ENCODE measurements around the gene ARHGAP28. TPM values are rescaled to one million over a fixed set of nuclear protein-coding genes. Genes with fewer than 3 reads are reported as not detected.
"Not testable (repeated sequence)": the region's sequence is repeated elsewhere in the genome, so short reads cannot be mapped to it uniquely, and the experiment has no call there.

Gene ARHGAP28
- polyA plus RNA-seq, 2 donors, result 0.57 to 0.69 TPM

GRCh38 chr18:6798896-6799295, 69.4 kb downstream of the ARHGAP28 start:
- Histone ChIP-seq H3K4me1 (ENCODE audit: control insufficient read depth in 2 of 2, insufficient read depth in 2 of 2, low read length in 1 of 2) (no peaks in the 10 kb centered on the region), H3K4me3 (ENCODE audit: low read depth in 1 of 2, low read length in 2 of 2) (no peak overlapping the region), H3K9me3 (ENCODE audit: control insufficient read depth in 2 of 2, insufficient read depth in 1 of 2, low read depth in 1 of 2, low read length in 1 of 2) (no peaks in the 10 kb centered on the region), H3K27ac (ENCODE audit: low read depth in 2 of 2, low read length in 1 of 2) (no peak overlapping the region), H3K27me3 (ENCODE audit: control insufficient read depth in 1 of 2, insufficient read depth in 2 of 2, low read length in 2 of 2) (no peaks in the 10 kb centered on the region), H3K36me3 (ENCODE audit: control insufficient read depth in 2 of 2, insufficient read depth in 2 of 2, low read length in 1 of 2) (no peaks in the 10 kb centered on the region)
- WGBS, 2 donors, result 88% methylated on average over 1 of the region's 1 CpG

GRCh38 chr18:6800309-6800708, 70.8 kb downstream of the ARHGAP28 start:
- not testable (repeated sequence) for H3K9me3 ChIP-seq (ENCODE audit: control insufficient read depth in 2 of 2, insufficient read depth in 1 of 2, low read depth in 1 of 2, low read length in 1 of 2); H3K27me3 ChIP-seq (ENCODE audit: control insufficient read depth in 1 of 2, insufficient read depth in 2 of 2, low read length in 2 of 2); H3K36me3 ChIP-seq (ENCODE audit: control insufficient read depth in 2 of 2, insufficient read depth in 2 of 2, low read length in 1 of 2); H3K4me3 ChIP-seq (ENCODE audit: low read depth in 1 of 2, low read length in 2 of 2); H3K27ac ChIP-seq (ENCODE audit: low read depth in 2 of 2, low read length in 1 of 2); H3K4me1 ChIP-seq (ENCODE audit: control insufficient read depth in 2 of 2, insufficient read depth in 2 of 2, low read length in 1 of 2)
- 92 to 97% methylated on average over 1 of the region's 1 CpG for WGBS, 2 donors

GRCh38 chr18:6807515-6808257, 78.2 kb downstream of the ARHGAP28 start:
- Histone ChIP-seq H3K4me1 (ENCODE audit: control insufficient read depth in 2 of 2, insufficient read depth in 2 of 2, low read length in 1 of 2) (no peaks in the 10 kb centered on the region), H3K27ac (ENCODE audit: low read depth in 2 of 2, low read length in 1 of 2) (no peak overlapping the region)
- 59 to 60% methylated on average over 4 of the region's 4 CpGs for whole genome bisulfite sequencing, 2 donors

GRCh38 chr18:6810191-6810590, 80.7 kb downstream of the ARHGAP28 start:
- no peaks in the 10 kb centered on the region for H3K27me3 ChIP-seq (ENCODE audit: control insufficient read depth in 1 of 2, insufficient read depth in 2 of 2, low read length in 2 of 2)
- H3K27ac ChIP-seq (ENCODE audit: low read depth in 2 of 2, low read length in 1 of 2), result no peak overlapping the region
- no peak overlapping the region for H3K4me3 ChIP-seq (ENCODE audit: low read depth in 1 of 2, low read length in 2 of 2)
- no peaks in the 10 kb centered on the region for H3K4me1 ChIP-seq (ENCODE audit: control insufficient read depth in 2 of 2, insufficient read depth in 2 of 2, low read length in 1 of 2)
- H3K9me3 ChIP-seq (ENCODE audit: control insufficient read depth in 2 of 2, insufficient read depth in 1 of 2, low read depth in 1 of 2, low read length in 1 of 2), result no peaks in the 10 kb centered on the region
- H3K36me3 ChIP-seq (ENCODE audit: control insufficient read depth in 2 of 2, insufficient read depth in 2 of 2, low read length in 1 of 2), result no peaks in the 10 kb centered on the region

More at GRCh38 chr18:6807515-6808257, 78.2 kb downstream of the ARHGAP28 start:
- Histone ChIP-seq H3K4me3 (ENCODE audit: low read depth in 1 of 2, low read length in 2 of 2) (no peak overlapping the region), H3K27me3 (ENCODE audit: control insufficient read depth in 1 of 2, insufficient read depth in 2 of 2, low read length in 2 of 2) (no peaks in the 10 kb centered on the region), H3K36me3 (ENCODE audit: control insufficient read depth in 2 of 2, insufficient read depth in 2 of 2, low read length in 1 of 2) (no peaks in the 10 kb centered on the region), H3K9me3 (ENCODE audit: control insufficient read depth in 2 of 2, insufficient read depth in 1 of 2, low read depth in 1 of 2, low read length in 1 of 2) (no peaks in the 10 kb centered on the region)

GRCh38 chr18:6811816-6812215, 82.3 kb downstream of the ARHGAP28 start:
- 60 to 70% methylated on average over 1 of the region's 1 CpG for WGBS, 2 donors

GRCh38 chr18:6814882-6815425, 85.4 kb downstream of the ARHGAP28 start:
- Histone ChIP-seq H3K27me3 (ENCODE audit: control insufficient read depth in 1 of 2, insufficient read depth in 2 of 2, low read length in 2 of 2) (no peaks in the 10 kb centered on the region), H3K36me3 (ENCODE audit: control insufficient read depth in 2 of 2, insufficient read depth in 2 of 2, low read length in 1 of 2) (no peaks in the 10 kb centered on the region), H3K9me3 (ENCODE audit: control insufficient read depth in 2 of 2, insufficient read depth in 1 of 2, low read depth in 1 of 2, low read length in 1 of 2) (no peaks in the 10 kb centered on the region), H3K4me3 (ENCODE audit: low read depth in 1 of 2, low read length in 2 of 2) (no peak overlapping the region), H3K27ac (ENCODE audit: low read depth in 2 of 2, low read length in 1 of 2) (no peak overlapping the region), H3K4me1 (ENCODE audit: control insufficient read depth in 2 of 2, insufficient read depth in 2 of 2, low read length in 1 of 2) (no peaks in the 10 kb centered on the region)
- 85% methylated on average over 4 of the region's 4 CpGs for WGBS, 2 donors

More at GRCh38 chr18:6811816-6812215, 82.3 kb downstream of the ARHGAP28 start:
- no peak overlapping the region for H3K27ac ChIP-seq (ENCODE audit: low read depth in 2 of 2, low read length in 1 of 2)
- H3K27me3 ChIP-seq (ENCODE audit: control insufficient read depth in 1 of 2, insufficient read depth in 2 of 2, low read length in 2 of 2), result no peaks in the 10 kb centered on the region
- no peaks in the 10 kb centered on the region for H3K4me1 ChIP-seq (ENCODE audit: control insufficient read depth in 2 of 2, insufficient read depth in 2 of 2, low read length in 1 of 2)
- H3K4me3 ChIP-seq (ENCODE audit: low read depth in 1 of 2, low read length in 2 of 2), result no peak overlapping the region
- no peaks in the 10 kb centered on the region for H3K36me3 ChIP-seq (ENCODE audit: control insufficient read depth in 2 of 2, insufficient read depth in 2 of 2, low read length in 1 of 2)
- H3K9me3 ChIP-seq (ENCODE audit: control insufficient read depth in 2 of 2, insufficient read depth in 1 of 2, low read depth in 1 of 2, low read length in 1 of 2), result no peaks in the 10 kb centered on the region

- H3K27ac ChIP-seq (ENCODE audit: low read depth in 2 of 2, low read length in 1 of 2), result no peak overlapping the region
- 74 to 76% methylated on average over 3 of the region's 3 CpGs for WGBS, 2 donors
- no peaks in the 10 kb centered on the region for H3K9me3 ChIP-seq (ENCODE audit: control insufficient read depth in 2 of 2, insufficient read depth in 1 of 2, low read depth in 1 of 2, low read length in 1 of 2)
- H3K4me3 ChIP-seq (ENCODE audit: low read depth in 1 of 2, low read length in 2 of 2), result no peak overlapping the region
- H3K36me3 ChIP-seq (ENCODE audit: control insufficient read depth in 2 of 2, insufficient read depth in 2 of 2, low read length in 1 of 2), result no peaks in the 10 kb centered on the region
- no peaks in the 10 kb centered on the region for H3K27me3 ChIP-seq (ENCODE audit: control insufficient read depth in 1 of 2, insufficient read depth in 2 of 2, low read length in 2 of 2)
- H3K4me1 ChIP-seq (ENCODE audit: control insufficient read depth in 2 of 2, insufficient read depth in 2 of 2, low read length in 1 of 2), result no peaks in the 10 kb centered on the region
Observed at GRCh38 chr18:6816154-6816553, 86.6 kb downstream of the ARHGAP28 start.

GRCh38 chr18:6819332-6819731, 89.8 kb downstream of the ARHGAP28 start:
- Histone ChIP-seq H3K27me3 (ENCODE audit: control insufficient read depth in 1 of 2, insufficient read depth in 2 of 2, low read length in 2 of 2) (no peaks in the 10 kb centered on the region), H3K27ac (ENCODE audit: low read depth in 2 of 2, low read length in 1 of 2) (no peak overlapping the region), H3K36me3 (ENCODE audit: control insufficient read depth in 2 of 2, insufficient read depth in 2 of 2, low read length in 1 of 2) (no peaks in the 10 kb centered on the region), H3K4me3 (ENCODE audit: low read depth in 1 of 2, low read length in 2 of 2) (no peak overlapping the region), H3K4me1 (ENCODE audit: control insufficient read depth in 2 of 2, insufficient read depth in 2 of 2, low read length in 1 of 2) (no peaks in the 10 kb centered on the region), H3K9me3 (ENCODE audit: control insufficient read depth in 2 of 2, insufficient read depth in 1 of 2, low read depth in 1 of 2, low read length in 1 of 2) (no peaks in the 10 kb centered on the region)
- 71 to 75% methylated on average over 1 of the region's 1 CpG for WGBS, 2 donors

GRCh38 chr18:6820314-6820713, 90.8 kb downstream of the ARHGAP28 start:
- H3K27me3 ChIP-seq (ENCODE audit: control insufficient read depth in 1 of 2, insufficient read depth in 2 of 2, low read length in 2 of 2), result no peaks in the 10 kb centered on the region
- H3K4me3 ChIP-seq (ENCODE audit: low read depth in 1 of 2, low read length in 2 of 2), result no peak overlapping the region
- H3K4me1 ChIP-seq (ENCODE audit: control insufficient read depth in 2 of 2, insufficient read depth in 2 of 2, low read length in 1 of 2), result no peaks in the 10 kb centered on the region
- no peaks in the 10 kb centered on the region for H3K9me3 ChIP-seq (ENCODE audit: control insufficient read depth in 2 of 2, insufficient read depth in 1 of 2, low read depth in 1 of 2, low read length in 1 of 2)
- H3K36me3 ChIP-seq (ENCODE audit: control insufficient read depth in 2 of 2, insufficient read depth in 2 of 2, low read length in 1 of 2), result no peaks in the 10 kb centered on the region
- H3K27ac ChIP-seq (ENCODE audit: low read depth in 2 of 2, low read length in 1 of 2), result no peak overlapping the region

- no peaks in the 10 kb centered on the region for H3K9me3 ChIP-seq (ENCODE audit: control insufficient read depth in 2 of 2, insufficient read depth in 1 of 2, low read depth in 1 of 2, low read length in 1 of 2)
- 62 to 64% methylated on average over 1 of the region's 1 CpG for WGBS, 2 donors
- H3K4me1 ChIP-seq (ENCODE audit: control insufficient read depth in 2 of 2, insufficient read depth in 2 of 2, low read length in 1 of 2), result no peaks in the 10 kb centered on the region
- H3K4me3 ChIP-seq (ENCODE audit: low read depth in 1 of 2, low read length in 2 of 2), result no peak overlapping the region
- H3K27me3 ChIP-seq (ENCODE audit: control insufficient read depth in 1 of 2, insufficient read depth in 2 of 2, low read length in 2 of 2), result no peaks in the 10 kb centered on the region
- H3K36me3 ChIP-seq (ENCODE audit: control insufficient read depth in 2 of 2, insufficient read depth in 2 of 2, low read length in 1 of 2), result no peaks in the 10 kb centered on the region
- no peak overlapping the region for H3K27ac ChIP-seq (ENCODE audit: low read depth in 2 of 2, low read length in 1 of 2)
Observed at GRCh38 chr18:6821356-6821755, 91.8 kb downstream of the ARHGAP28 start.

Data from esophagus (tissue), 2 donors.